GM19438 (cell line): ENCODE data around the gene PPARGC1A.

Experiments
- ATAC-seq: cut with Tn5 transposase; IDR thresholded peaks from one replicate; pipeline ENCODE4 v1.9.1; 2021; ENCODE audit warnings: low read depth; ENCODE audit not compliant: unreplicated experiment

PPARGC1A gene

GRCh38 chr4:23782778-23783437, 106.9 kb downstream of the PPARGC1A start:
- no peak for ATAC-seq

GRCh38 chr4:23779839-23780238, 110.0 kb downstream of the PPARGC1A start:
- no peak for ATAC-seq

GRCh38 chr4:23779422-23779821, 110.4 kb downstream of the PPARGC1A start:
- no peak for ATAC-seq

GRCh38 chr4:23775694-23776093, 114.2 kb downstream of the PPARGC1A start:
- ATAC-seq: no peak

- ATAC-seq: no peak
Measured at GRCh38 chr4:23774909-23775308, 114.9 kb downstream of the PPARGC1A start.

- ATAC-seq: no peak
Measured at GRCh38 chr4:23773884-23774636, 115.8 kb downstream of the PPARGC1A start.

- ATAC-seq: no peak
Measured at GRCh38 chr4:23770011-23770410, 119.8 kb downstream of the PPARGC1A start.

GRCh38 chr4:23769406-23769805, 120.4 kb downstream of the PPARGC1A start:
- ATAC-seq: no peak

- no peak for ATAC-seq
Measured at GRCh38 chr4:23768541-23768940, 121.3 kb downstream of the PPARGC1A start.

- ATAC-seq: no peak
Measured at GRCh38 chr4:23766344-23766743, 123.5 kb downstream of the PPARGC1A start.

GRCh38 chr4:23763559-23763958, 126.3 kb downstream of the PPARGC1A start:
- no peak for ATAC-seq

- ATAC-seq: no peak
Measured at GRCh38 chr4:23762551-23762950, 127.3 kb downstream of the PPARGC1A start.

- no peak for ATAC-seq
Measured at GRCh38 chr4:23759066-23759465, 130.8 kb downstream of the PPARGC1A start.

- ATAC-seq: no peak
Measured at GRCh38 chr4:23754688-23755087, 135.2 kb downstream of the PPARGC1A start.

GRCh38 chr4:23750125-23750524, 139.7 kb downstream of the PPARGC1A start:
- ATAC-seq: no peak

GRCh38 chr4:23747281-23747735, 142.5 kb downstream of the PPARGC1A start:
- ATAC-seq: no peak

GRCh38 chr4:23746672-23747071, 143.2 kb downstream of the PPARGC1A start:
- no peak for ATAC-seq

- ATAC-seq: no peak
Measured at GRCh38 chr4:23746027-23746426, 143.8 kb downstream of the PPARGC1A start.

- ATAC-seq: no peak
Measured at GRCh38 chr4:23745377-23745776, 144.5 kb downstream of the PPARGC1A start.
